ENCODE results near the gene OR2A25. TPM values are rescaled to one million over a fixed set of nuclear protein-coding genes. Genes with fewer than 3 reads are reported as not detected.

OR2A25 gene
- total RNA-seq, 1 experiment from 2014 or later: not detected

DNA sequence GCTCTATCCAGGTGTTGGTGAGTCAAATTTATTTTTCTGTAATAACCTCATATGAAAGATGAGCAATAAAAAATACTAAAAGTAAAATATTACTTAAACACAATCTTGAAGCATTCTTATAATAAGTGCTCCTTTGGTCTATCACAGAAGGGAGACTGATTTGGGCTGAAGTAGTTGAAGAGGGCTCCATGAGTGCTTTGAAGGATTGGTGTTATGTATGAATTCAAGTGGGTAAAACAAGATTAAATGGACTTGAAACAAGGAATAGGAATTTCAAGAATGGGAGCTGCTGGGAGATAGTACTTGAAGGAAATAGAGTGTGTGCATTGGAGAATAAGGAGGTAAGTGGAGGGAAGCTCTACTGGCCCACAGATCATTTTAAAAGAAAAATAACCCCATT lies 32.4 kb downstream of the OR2A25 start:
- intact Hi-C loops (cut with micrococcal nuclease; ENCODE audit: unreplicated experiment): no loop called here
- Mint-ChIP-seq H3K36me3 (ENCODE audit: insufficient read depth, unreplicated experiment) (no peaks in the 10 kb centered on the region), H3K27ac (ENCODE audit: unreplicated experiment) (no peak overlapping the region), H3K27me3 (ENCODE audit: unreplicated experiment) (no peaks in the 10 kb centered on the region), H3K4me1 (ENCODE audit: low read depth, unreplicated experiment) (no peaks in the 10 kb centered on the region), H3K4me3 (ENCODE audit: low read depth, unreplicated experiment) (no peak overlapping the region), H3K9me3 (ENCODE audit: low read depth, unreplicated experiment) (no peaks in the 10 kb centered on the region)
- BruUV-seq (replicated peaks): no TSS peak
- CTCF ChIA-PET: no interaction called here
- no peak for DNase-seq
- TF ChIP-seq, protein P1, sequence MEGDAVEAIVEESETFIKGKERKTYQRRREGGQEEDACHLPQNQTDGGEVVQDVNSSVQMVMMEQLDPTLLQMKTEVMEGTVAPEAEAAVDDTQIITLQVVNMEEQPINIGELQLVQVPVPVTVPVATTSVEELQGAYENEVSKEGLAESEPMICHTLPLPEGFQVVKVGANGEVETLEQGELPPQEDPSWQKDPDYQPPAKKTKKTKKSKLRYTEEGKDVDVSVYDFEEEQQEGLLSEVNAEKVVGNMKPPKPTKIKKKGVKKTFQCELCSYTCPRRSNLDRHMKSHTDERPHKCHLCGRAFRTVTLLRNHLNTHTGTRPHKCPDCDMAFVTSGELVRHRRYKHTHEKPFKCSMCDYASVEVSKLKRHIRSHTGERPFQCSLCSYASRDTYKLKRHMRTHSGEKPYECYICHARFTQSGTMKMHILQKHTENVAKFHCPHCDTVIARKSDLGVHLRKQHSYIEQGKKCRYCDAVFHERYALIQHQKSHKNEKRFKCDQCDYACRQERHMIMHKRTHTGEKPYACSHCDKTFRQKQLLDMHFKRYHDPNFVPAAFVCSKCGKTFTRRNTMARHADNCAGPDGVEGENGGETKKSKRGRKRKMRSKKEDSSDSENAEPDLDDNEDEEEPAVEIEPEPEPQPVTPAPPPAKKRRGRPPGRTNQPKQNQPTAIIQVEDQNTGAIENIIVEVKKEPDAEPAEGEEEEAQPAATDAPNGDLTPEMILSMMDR (IDR thresholded peaks at IDR 0.05; ENCODE audit: unreplicated experiment): no peak

DNA sequence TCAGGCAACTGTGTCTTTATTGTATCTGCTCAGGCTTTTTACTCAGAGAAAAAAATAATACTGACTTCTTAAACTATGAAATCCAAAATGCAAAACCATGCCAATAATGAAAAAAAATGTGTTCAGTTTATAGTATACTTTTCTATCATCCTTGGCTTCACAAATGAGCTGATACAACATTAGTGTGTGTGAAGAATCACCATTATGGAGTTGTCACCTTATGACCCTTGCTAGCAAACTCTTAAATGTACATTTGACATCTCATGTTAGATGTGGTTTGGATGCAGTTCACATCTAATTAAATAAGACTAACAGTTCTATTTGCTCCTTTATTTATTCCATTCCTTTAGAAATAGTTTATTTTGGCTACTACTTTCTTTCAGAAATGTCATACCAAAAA lies 35.6 kb downstream of the OR2A25 start:
- TF ChIP-seq, protein P1 (IDR thresholded peaks at IDR 0.05; ENCODE audit: unreplicated experiment): no peak
- no peak overlapping the region for H3K27ac Mint-ChIP-seq (ENCODE audit: unreplicated experiment)
- DNase-seq: no peak
- no peaks in the 10 kb centered on the region for H3K36me3 Mint-ChIP-seq (ENCODE audit: insufficient read depth, unreplicated experiment)
- BruUV-seq (replicated peaks): no TSS peak
- CTCF ChIA-PET: no interaction called here
- intact Hi-C loops (cut with micrococcal nuclease; ENCODE audit: unreplicated experiment): no loop called here
- H3K4me3 Mint-ChIP-seq (ENCODE audit: low read depth, unreplicated experiment): no peak overlapping the region
- no peaks in the 10 kb centered on the region for H3K9me3 Mint-ChIP-seq (ENCODE audit: low read depth, unreplicated experiment)
- no peaks in the 10 kb centered on the region for H3K4me1 Mint-ChIP-seq (ENCODE audit: low read depth, unreplicated experiment)
- H3K27me3 Mint-ChIP-seq (ENCODE audit: unreplicated experiment): no peaks in the 10 kb centered on the region

DNA sequence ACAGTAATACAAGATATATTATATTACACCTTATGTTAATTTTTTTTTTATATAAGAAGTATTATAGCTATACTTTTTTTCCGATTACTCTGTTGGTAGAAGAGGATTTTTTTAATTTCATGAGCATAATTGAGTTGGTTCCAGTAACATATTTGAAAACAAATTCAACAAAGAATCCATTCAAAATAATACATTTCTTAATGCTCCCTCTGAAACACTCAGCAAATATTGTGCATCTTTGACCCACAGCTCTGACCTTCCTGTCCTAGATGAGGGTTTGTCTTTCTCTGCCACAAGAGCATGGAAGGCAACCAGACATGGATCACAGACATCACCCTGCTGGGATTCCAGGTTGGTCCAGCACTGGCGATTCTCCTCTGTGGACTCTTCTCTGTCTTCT lies 39.7 kb downstream of the OR2A25 start, which contains the start of gene OR2A2:
OR2A2 (plus strand) TSS at position 301 of the 400 bp plus-strand sequence; CDS start at position 301, 0 bp downstream.
- CTCF ChIA-PET: no interaction called here
- BruUV-seq (replicated peaks): no TSS peak
- H3K36me3 Mint-ChIP-seq (ENCODE audit: insufficient read depth, unreplicated experiment): no peaks in the 10 kb centered on the region
- no peak within 1 kb of the TSS for H3K27ac Mint-ChIP-seq (ENCODE audit: unreplicated experiment)
- TF ChIP-seq, protein P1 (IDR thresholded peaks at IDR 0.05; ENCODE audit: unreplicated experiment): no peak
- intact Hi-C loops (cut with micrococcal nuclease; ENCODE audit: unreplicated experiment): no loop called here
- no peak within 1 kb of the TSS for H3K4me3 Mint-ChIP-seq (ENCODE audit: low read depth, unreplicated experiment)
- H3K9me3 Mint-ChIP-seq (ENCODE audit: low read depth, unreplicated experiment): no peaks in the 10 kb centered on the region
- no peaks in the 10 kb centered on the region for H3K4me1 Mint-ChIP-seq (ENCODE audit: low read depth, unreplicated experiment)
- DNase-seq: no peak
- no peaks in the 10 kb centered on the region for H3K27me3 Mint-ChIP-seq (ENCODE audit: unreplicated experiment)

DNA sequence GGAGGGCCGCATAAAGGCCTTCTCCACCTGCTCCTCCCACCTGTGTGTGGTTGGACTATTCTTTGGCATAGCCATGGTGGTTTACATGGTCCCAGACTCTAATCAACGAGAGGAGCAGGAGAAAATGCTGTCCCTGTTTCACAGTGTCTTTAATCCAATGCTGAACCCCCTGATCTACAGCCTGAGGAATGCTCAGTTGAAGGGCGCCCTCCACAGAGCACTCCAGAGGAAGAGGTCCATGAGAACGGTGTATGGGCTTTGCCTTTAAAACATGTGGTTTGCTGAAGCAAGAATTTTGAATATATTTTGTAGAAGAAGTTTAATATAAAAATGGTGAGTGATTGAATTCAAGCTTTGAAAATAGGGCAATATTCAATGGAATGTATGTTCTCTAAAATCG lies 40.7 kb downstream of the OR2A25 start:
- BruUV-seq (replicated peaks): no TSS peak
- H3K4me1 Mint-ChIP-seq (ENCODE audit: low read depth, unreplicated experiment): no peaks in the 10 kb centered on the region
- TF ChIP-seq, protein P1 (IDR thresholded peaks at IDR 0.05; ENCODE audit: unreplicated experiment): no peak
- no peak overlapping the region for H3K27ac Mint-ChIP-seq (ENCODE audit: unreplicated experiment)
- no peaks in the 10 kb centered on the region for H3K36me3 Mint-ChIP-seq (ENCODE audit: insufficient read depth, unreplicated experiment)
- no peaks in the 10 kb centered on the region for H3K9me3 Mint-ChIP-seq (ENCODE audit: low read depth, unreplicated experiment)
- H3K27me3 Mint-ChIP-seq (ENCODE audit: unreplicated experiment): no peaks in the 10 kb centered on the region
- CTCF ChIA-PET: no interaction called here
- H3K4me3 Mint-ChIP-seq (ENCODE audit: low read depth, unreplicated experiment): no peak overlapping the region
- no peak for DNase-seq
- intact Hi-C loops (cut with micrococcal nuclease; ENCODE audit: unreplicated experiment): loop anchor here (10.0 kb wide), 1 partner anchor 665 kb away; the partner anchor contains the start of gene TAS2R60

All from Calu3 (cell line).